HG03196 (cell line): ENCODE results near the gene AZI2.

Experiments used
- ATAC-seq: cut with Tn5 transposase; IDR thresholded peaks from one replicate; pipeline ENCODE4 v1.9.1; 2021; ENCODE audit not compliant: unreplicated experiment

Gene AZI2

DNA sequence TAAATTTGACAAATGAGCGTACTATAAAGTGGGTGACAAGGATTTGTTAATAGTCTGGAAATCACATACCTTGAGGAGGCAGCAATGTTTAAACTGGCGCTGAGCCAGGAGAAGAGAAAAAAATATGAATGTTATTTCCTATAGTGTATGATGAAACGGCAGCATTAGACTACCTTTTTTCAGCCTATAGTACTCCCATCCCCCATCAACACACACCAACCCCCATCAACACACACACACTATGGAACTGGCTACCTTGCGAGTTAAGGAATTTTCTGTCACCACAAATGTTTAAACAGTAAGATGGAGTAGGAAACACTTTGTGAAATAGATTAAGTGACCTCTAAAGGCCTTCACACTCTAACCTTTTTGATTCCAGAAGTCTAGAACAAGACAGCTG, 46.9 kb downstream of the AZI2 start:
- no peak for ATAC-seq

DNA sequence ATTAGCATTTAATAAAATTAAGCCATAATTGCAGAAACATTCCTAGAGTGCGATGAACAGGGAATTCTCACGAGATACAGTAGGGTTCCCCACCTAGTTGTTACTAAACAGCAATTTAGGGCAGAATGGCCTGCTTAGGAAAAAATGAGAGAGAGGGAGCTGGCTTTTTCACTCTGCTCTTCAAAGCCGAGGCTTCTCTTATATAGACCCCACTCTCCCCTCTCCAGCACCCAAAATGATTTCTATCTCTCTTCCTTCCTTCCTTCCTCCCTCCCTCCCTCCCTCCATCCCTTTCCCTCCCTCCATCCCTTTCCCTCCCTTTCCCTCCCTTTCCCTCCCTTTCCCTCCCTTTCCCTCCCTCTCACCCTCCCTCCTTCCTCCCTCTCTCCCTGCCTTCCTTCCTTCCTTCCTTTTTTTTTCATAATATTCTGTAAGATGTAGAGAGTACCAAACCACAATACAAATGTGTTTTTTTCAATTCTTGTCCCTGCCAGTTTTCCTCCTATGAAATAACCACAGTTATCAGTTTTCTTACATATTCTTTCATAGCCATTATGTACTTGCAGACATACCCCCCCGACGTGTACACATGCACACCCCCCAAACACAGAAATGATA, 48.2 kb downstream of the AZI2 start:
- no peak for ATAC-seq

DNA sequence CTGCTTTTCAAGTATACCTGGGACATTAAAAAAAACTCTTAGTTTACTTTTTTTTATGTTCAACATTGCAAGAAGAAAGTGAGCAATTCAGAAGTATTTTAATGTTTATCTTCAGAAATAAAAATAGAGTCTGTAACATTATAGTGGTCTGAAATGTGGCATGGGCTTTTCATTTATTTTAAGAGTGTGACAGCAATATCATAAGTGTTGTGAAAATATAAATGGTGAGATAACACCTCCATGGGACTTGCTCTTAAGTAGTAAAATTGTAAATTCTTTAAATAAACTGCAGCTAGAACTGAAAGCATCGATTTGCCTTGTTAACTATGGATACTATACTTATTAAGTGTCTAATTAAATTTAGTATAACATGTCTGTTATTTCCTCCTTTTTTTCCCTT, 48.9 kb downstream of the AZI2 start:
- no peak for ATAC-seq

DNA sequence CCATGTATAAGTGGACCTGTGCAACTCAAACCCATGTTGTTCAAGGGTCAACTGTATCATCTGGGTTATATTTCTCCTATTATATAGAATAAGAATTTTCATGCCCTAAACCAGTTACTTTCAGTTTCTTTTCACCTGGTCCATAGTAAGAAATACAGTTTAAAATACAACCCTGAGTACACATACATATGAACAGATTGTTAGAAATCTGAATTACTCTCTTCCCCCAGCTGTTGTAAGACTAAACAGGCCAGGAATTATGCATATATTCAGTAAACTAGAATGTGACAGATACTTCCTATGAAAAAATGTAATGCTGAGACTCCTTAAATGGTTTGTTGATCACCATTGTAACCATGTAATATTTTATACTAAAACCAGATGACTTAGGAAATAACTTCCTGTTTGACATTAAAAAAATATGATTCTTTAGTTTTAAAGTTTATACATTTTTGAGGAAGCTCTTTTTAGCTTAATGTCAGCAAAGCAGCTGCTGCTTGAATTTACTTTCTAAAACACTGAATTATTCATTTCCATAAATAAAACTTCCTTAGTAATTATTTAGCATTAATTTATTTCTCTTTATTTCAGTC, 52.6 kb downstream of the AZI2 start:
- ATAC-seq = no peak

DNA sequence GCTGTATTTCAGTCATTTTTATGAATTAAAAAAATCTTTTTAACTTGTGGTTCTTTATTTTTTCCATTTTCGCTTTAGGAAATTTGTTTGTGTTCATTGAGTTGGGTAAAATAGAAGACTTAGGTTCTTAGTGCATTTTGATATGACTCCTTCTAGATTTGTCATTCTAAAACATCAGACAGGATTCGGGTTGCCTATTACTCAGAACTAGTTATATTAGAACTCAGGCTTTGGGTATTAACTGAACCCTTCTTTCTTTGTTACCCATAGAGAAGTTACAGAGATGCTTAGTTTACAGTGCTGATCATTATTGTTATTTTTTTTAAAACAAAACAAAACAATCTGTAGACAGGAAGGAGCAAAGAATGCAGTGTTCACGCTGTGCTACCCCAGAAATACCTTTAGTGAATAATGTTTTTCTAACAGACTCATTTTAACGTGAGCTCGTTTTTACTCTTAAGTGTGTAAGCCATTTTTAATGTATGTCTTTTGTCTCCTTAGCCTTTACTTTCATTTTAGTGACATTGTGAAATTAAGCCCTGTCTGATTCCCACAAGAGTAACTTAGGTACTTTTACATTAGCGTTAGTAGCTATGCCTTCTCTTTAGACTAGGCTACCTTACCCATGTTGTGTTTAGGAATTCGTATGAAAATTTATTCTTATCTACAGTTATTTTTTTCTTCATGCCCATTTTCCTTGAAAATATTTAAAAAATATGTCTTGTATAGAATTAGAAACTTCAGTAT, 53.8 kb downstream of the AZI2 start:
- no peak for ATAC-seq

DNA sequence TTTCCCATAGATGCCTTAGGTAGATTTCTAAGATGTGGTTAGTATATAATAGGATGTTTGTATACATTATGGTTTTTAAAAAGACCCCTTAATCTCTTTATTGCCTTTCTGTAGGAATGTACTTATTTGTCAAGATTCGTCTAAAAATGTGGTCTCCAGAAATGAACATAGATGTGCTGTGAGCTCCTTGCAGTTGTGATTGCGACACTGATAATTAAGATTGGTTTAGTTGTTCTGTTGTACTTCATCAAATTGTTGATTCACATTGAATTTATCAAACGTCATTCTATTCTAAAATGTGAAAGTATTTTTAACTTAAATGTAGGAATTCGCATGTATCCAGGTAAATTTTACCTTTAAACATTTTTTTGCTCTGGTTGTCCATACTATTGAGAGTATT, 56.0 kb downstream of the AZI2 start:
- ATAC-seq = no peak

DNA sequence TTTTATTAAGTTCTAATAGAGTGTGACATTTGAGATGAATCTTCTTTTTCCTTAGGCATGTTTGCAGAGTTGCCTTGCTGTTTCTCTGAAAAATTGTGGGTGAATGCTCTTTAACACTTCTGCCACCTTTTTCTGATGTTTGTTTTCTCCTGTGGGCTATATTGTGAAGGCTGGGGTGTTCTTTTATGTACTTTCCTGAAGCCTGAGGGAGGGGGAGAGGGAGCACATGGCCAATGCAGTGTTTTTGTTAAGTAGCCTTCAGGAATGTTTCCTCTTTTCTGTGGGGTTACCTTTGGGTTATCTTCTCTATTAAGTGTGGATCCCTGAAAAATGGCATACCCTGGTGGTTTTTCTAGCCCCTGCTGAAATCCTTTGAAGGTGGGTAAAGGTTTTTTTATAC, 57.0 kb downstream of the AZI2 start:
- no peak for ATAC-seq

DNA sequence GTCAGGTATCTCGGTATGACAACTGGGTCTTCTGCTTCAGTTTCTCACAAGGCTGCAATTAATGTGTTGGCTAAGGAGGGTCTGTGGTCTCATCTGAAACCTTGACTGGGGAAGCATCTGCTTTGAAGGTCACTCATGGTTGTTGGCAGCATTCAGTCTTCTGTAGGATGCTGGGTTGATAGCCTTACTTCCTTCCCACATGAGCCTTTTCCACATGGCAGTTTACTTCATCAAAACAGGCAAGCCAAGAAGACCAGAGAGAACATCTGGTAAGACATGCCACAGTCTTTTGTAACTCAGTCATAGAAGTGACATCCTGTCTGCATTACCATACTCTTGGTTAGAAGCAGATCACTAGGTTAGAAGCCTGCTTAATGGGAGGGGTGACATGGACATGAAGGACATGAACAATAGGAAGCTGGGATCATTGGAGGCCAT, 57.7 kb downstream of the AZI2 start:
- ATAC-seq = no peak

DNA sequence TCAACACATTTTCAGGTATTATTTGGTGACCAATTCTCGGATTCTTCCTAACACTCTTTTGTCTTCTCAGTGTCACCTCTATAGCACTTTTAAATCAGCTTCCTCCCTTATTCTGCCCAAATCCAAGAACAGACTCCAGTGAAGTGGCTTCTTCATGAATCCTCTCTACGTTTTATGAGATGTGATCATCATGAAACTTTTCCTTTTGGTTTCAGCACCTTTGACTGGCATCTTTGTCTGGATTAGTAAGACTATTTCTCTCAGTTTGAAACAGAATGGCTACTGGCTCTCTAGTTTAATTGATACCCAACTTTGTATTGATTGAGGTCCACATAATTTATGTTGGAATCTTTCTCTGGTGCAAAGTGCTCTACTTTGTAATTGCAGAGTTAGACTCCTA, 61.6 kb downstream of the AZI2 start:
- ATAC-seq = no peak

DNA sequence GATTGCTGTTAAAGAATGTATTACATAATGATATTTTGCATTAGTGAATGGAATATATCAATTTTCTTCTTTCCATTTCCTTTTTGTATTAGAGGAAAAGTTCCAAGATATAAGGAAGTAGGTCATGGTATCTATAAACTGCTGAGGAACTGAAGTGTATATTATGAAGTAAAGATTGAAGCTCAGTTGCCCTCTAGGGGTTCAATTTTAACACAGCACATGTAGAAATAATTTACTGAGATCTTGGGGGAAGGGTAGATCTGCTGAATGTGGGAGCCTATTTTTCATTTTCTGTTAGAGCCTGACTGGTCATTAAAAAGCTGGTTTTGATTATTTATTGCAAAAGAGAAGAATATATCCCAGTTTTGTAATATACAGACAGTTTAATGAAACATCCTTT, 62.0 kb downstream of the AZI2 start:
- ATAC-seq = peak; percentile 84

DNA sequence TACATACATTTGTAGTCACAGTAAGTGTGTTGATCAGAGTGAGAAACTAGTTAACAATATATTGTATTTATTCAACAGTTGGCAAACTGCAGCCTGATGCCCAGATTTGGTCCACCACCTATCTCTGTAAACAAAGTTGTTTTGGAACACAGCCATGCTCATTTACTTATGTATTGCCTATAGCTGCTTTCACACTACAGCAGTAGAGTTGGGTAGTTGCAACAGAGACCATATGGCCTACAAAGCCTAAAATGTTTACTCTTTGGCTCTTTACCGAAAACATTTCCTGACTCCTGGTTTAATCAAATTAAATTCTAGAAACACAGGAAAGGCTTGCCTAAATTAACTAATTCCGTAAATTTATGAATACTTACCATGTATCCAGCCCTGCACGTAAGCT, 67.8 kb downstream of the AZI2 start:
- ATAC-seq = no peak

DNA sequence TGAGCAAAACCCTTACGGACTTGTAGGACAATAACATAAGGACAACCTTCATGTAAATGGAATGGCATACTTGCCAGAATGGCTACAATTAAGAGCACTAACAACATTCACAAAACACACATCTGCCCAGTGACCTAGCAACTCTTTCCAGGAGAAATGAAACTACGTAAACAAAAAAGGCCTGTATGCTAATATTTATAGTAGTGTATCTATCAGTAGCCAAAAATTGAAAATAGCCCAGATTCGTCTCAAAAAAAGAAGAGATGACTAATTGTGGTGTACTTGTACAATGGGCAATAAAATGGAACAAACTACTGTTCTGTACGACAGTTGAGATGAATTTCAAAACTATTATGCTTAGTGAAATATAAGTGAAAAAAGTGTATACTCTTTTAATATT, 68.9 kb downstream of the AZI2 start:
- ATAC-seq = no peak

DNA sequence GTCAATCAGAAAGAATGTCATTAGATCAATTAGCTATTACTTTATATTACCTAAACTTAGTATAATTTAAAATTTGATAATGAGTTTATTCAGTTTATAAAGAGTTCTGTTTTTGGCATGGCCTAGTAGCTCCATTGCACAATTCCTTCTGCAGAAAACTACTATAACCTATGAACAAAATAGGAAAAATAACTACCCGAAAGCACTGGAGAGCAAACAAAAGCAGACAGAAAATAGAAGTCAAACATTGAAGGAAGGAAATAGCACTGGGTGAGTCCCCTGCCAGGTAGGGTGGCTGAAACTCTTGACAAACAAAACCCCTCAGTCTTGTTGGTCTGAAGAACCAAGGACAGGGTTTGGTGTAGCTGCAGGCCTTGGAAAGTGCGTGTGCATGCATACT, 69.7 kb downstream of the AZI2 start:
- no peak for ATAC-seq

DNA sequence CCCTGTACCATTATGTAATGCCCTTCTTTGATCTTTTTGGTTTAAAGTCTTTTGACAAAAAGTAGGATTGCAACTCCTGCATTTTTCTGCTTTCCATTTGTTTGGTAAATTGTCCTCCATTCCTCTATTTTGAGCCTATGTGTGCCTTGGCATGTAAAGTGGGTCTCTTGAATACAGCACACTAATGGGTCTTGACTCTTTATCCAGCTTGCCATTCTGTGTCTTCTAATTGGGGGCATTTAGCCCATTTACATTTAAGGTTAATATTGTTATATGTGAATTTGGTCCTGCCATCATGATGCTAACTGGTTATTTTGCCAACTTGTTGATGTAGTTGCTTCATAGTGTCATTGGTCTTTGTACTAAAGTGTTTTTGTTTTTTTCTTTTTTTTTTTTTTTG, 74.8 kb downstream of the AZI2 start:
- no peak for ATAC-seq
